GM12875 (cell line): Measurements from ENCODE around the gene USP30.

Experiments used
- H3K4me3 ChIP-seq: one replicate; pipeline ENCODE4 v1.5.1; 2011; ENCODE audit warnings: low read depth, low read length, control low read depth
- CTCF ChIP-seq: IDR thresholded peaks from 2 replicates; pipeline ENCODE4 v1.5.1; 2011; ENCODE audit warnings: low read depth, mild to moderate bottlenecking, control low read depth, inconsistent platforms, low read length, moderate library complexity, borderline replicate concordance; ENCODE audit not compliant: insufficient read depth

USP30 gene

DNA sequence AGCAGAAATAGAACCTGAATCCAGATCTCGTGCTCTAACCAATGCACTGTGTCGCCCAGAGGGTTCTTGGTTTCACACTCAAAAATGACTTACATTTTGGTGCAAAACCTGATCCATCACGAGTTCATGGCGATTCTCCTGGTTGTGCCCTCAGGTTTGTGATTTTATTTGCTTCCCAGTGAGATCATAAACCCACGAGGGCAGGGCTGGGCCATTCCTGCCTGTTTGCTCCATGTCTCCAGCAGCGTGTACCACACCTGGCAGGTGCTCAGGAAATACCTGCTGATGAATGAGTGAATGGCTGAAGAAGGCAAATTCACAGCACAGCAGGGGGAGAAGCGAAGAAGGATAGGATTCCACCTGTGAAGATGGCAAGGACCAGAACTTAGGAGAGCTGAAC is 73.4 kb downstream of the USP30 start:
- no peak overlapping the region for H3K4me3 ChIP-seq
- TF ChIP-seq CTCF = no peak

- no peak for TF ChIP-seq CTCF
- H3K4me3 ChIP-seq = no peak overlapping the region
Measured at GRCh38 chr12:109126784-109127183, 74.4 kb downstream of the USP30 start.

DNA sequence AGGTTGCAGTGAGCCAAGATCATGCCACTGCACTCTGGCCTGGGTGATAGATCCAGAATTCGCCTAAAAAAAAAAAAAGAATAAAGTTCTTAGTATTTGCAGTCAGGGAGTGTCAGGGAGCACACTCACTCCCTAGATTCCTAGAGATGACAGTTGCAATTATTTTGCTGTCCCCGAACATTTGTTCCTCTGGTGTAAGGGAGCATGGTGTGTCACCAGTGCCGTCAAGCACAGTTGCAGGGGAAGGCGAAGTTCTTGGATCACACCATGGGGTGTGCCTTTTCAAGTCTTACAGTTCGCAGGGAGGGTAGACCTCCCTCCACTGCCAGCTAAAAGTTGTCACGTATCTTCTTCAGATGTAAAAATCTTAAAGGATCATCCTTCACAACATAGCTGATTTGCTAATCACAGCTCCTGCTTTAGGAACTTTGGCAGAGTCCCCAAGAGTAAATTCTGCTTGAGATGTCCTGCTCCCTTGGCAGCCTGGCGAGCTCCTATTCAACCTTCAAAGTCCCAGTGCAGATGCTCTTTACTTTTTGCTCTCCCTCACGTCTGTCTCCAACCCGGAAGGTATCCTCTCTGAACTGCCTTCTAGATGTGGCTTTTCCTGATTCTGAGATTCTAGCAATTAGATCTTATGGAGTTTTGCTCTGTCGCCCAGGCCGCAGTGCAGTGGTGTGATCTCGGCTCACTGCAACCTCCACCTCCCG is 75.3 kb downstream of the USP30 start:
- H3K4me3 ChIP-seq = no peak overlapping the region
- no peak for TF ChIP-seq CTCF

DNA sequence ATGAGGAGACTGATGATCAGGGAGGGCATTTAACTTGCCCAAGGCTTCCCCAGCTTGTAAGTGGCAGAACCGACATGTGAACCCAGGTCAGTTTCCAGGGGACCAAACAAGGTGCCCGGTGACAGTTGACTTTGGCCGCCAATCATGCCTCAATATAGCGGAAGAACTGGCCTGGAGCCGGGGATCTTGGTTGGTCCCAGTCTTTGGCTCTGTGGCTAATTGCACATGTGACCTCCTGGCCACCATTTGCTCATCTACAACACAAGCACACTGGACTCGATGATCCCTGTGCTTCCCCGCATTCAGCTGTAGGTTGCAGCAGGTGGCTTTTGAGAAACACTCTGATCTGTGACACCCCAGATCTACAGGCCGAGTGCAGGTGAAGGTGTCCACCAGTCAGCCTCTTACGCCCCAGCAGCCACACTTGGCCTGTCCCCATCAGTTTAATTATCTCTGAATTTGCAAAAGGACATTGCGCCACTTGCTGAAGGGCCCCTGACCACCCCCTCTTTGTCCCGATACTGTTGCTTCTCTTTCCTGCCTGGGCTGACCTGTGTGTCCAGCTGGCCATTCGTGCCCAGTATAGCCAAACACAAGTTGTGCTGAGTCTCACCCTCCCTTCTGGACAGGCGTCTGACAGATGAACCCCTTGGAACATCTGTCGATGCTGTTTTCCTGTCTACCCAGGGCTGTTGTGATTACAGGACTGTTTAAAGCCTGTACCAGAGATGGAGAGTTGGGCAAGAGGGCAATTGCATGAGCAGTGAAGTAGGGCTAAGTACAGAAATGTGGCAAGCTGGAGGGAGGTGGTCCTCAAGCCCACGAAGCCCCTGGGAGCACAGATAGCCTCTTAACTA is 78.1 kb downstream of the USP30 start:
- H3K4me3 ChIP-seq = no peak overlapping the region
- no peak for TF ChIP-seq CTCF

DNA sequence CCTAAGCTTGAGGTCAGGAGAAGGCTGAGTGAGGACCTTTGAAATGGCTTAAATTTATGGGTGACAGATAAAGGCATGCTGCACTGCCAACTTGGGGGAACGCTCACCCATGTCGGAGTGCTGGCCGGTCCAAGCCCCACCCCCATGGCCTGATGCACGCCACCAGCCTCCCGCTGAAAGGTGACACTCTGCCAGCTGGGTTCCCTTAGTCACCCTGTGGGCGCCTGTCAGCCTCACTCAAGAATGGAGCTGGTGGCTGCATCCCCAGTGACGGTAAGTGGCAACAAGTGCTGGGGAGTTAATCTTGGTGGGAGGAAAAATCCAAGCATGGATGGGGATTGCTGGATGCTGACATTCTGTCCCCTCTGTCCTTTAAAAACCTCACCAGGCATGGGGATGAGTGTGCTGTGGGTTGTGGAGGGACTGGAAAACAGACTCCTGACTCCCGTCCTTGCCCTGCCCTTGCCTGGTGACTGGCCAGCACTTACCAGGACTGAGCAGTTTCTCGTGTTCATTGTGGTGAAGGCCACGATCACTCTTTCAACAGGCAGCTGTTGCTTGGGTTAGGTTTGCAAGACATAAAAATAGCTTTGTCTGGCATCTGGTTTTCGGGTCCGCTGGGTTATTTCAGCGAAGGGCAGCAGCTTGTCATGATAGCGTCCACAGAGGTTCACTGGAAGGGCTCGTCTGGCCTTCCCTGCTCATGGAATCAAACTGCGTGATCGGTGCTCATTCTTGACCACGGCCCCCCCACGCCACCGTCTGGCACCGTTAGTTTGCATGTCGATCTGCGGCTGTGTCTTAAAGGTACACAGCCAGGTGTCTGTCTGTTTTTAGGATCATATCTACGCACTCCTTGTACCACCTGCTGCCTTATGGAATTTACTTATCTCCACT is 79.0 kb downstream of the USP30 start:
- no peak overlapping the region for H3K4me3 ChIP-seq
- TF ChIP-seq CTCF = no peak

- no peak overlapping the region for H3K4me3 ChIP-seq
- peak; percentile 47; the same call in 1 of the 2 replicates for TF ChIP-seq CTCF
Measured at GRCh38 chr12:109134186-109134917, 82.0 kb downstream of the USP30 start.
